CD4-positive, alpha-beta T cell (primary cell): ENCODE data around the gene SERGEF. TPM values are rescaled to one million over a fixed set of nuclear protein-coding genes. Genes with fewer than 3 reads are reported as not detected.

Experiments used
- ATAC-seq: fragments of 200-7000 bp; cut with Tn5 transposase; one replicate; pipeline ENCODE4 v1.10.0; 2022; ENCODE audit warnings: mild to moderate bottlenecking; ENCODE audit not compliant: poor library complexity
- CTCF ChIA-PET: fragments of 350-600 bp; sonication (Branson Sonifier 250); formaldehyde crosslinking; loops from one replicate; lab custom pipeline; 2021; ENCODE audit warnings: antibody characterized with exemption, inconsistent platforms; lab: Charles Lee
- POLR2A ChIA-PET: fragments of 350-600 bp; sonication (Branson Sonifier 250); formaldehyde crosslinking; loops from one replicate; lab custom pipeline; 2021; ENCODE audit warnings: antibody characterized with exemption, inconsistent platforms; lab: Charles Lee
- DNase-seq, 14 experiments: peaks; one replicate each; pipeline ENCODE4 v3.0.0-alpha.2; 2013 to 2020; ENCODE audit warnings: mixed read lengths in 2 of 14
- H3K27ac ChIP-seq, 2 donors: one replicate each; pipeline versions ENCODE4 v1.5.1 to v1.7.0; 2013; ENCODE audit warnings: low read length in 2 of 2, low read depth in 1 of 2, mild to moderate bottlenecking in 1 of 2
- H3K27me3 ChIP-seq, 2 experiments: 1 replicate in 1 of 2; 2 replicates in 1 of 2; pipeline versions ENCODE4 v1.6.1 to v1.7.0; 2013; ENCODE audit warnings: low read length in 2 of 2, control low read depth in 1 of 2, mild to moderate bottlenecking in 1 of 2, moderate library complexity in 1 of 2; ENCODE audit not compliant: insufficient read depth in 2 of 2, control insufficient read depth in 1 of 2
- H3K36me3 ChIP-seq: one replicate; pipeline ENCODE4 v1.6.1; 2013; ENCODE audit warnings: low read length, control low read depth; ENCODE audit not compliant: insufficient read depth
- H3K4me1 ChIP-seq: one replicate; pipeline ENCODE4 v1.6.1; 2013; ENCODE audit warnings: low read length, control low read depth; ENCODE audit not compliant: insufficient read depth
- H3K4me3 ChIP-seq: one replicate; pipeline ENCODE4 v1.5.1; 2013; ENCODE audit warnings: mild to moderate bottlenecking, low read length, moderate library complexity
- H3K9me3 ChIP-seq, 2 experiments: 1 replicate in 1 of 2; 2 replicates in 1 of 2; pipeline versions ENCODE4 v1.6.1 to v1.7.0; 2013; ENCODE audit warnings: low read length in 2 of 2, mild to moderate bottlenecking in 2 of 2, control low read depth in 1 of 2, moderate library complexity in 1 of 2; ENCODE audit not compliant: control insufficient read depth in 1 of 2, insufficient read depth in 1 of 2
- H3K27ac Mint-ChIP-seq: one replicate; pipeline ENCODE4 v1.8.0; 2020; ENCODE audit warnings: mixed read lengths
- H3K27me3 Mint-ChIP-seq: one replicate; pipeline ENCODE4 v1.8.0; 2021; ENCODE audit warnings: mixed read lengths
- H3K36me3 Mint-ChIP-seq: one replicate; pipeline ENCODE4 v1.8.0; 2021; ENCODE audit warnings: low read depth, mixed read lengths
- H3K4me1 Mint-ChIP-seq: one replicate; pipeline ENCODE4 v1.8.0; 2021; ENCODE audit warnings: low read depth, mixed read lengths
- H3K4me3 Mint-ChIP-seq: one replicate; pipeline ENCODE4 v1.8.0; 2020; ENCODE audit warnings: mild to moderate bottlenecking, mixed read lengths
- H3K9me3 Mint-ChIP-seq: one replicate; pipeline ENCODE4 v1.8.0; 2020; ENCODE audit warnings: mixed read lengths
- CTCF ChIP-seq: fragments of 200-600 bp; IDR thresholded peaks from one replicate; pipeline ENCODE4 v1.8.0; 2022; ENCODE audit warnings: antibody characterized with exemption, mild to moderate bottlenecking
- intact Hi-C, 2 experiments: fragments of 100-400 bp; cut with DNase I in 1 of 2; cut with micrococcal nuclease in 1 of 2; formaldehyde crosslinking; loops; one replicate each; pipeline versions ENCODE4 v1.15.1 to v1.9.0; 2023 to 2025; cut with DNase I, micrococcal nuclease
- total RNA-seq, 174 experiments: library from RNA in 2 of 174; stranded (reverse) in 2 of 174; gene quantifications; one replicate each; pipeline ENCODE4 v1.2.3 and lab custom pipeline; 2021 to 2026

SERGEF gene
- total RNA-seq, 2 experiments from 2014 or later = 35.2 to 37.1 TPM

- Mint-ChIP-seq H3K9me3 (no peaks in the 10 kb centered on the region), H3K27me3 (no peaks in the 10 kb centered on the region), H3K27ac (no peak overlapping the region), H3K4me1 (no peaks in the 10 kb centered on the region), H3K4me3 (no peak overlapping the region), H3K36me3 (peaks cover 21% of the 10 kb centered on the region)
- no peak for TF ChIP-seq CTCF
- intact Hi-C loops = no loop called here
- Histone ChIP-seq H3K36me3 (no peaks in the 10 kb centered on the region), H3K9me3 (no peaks in the 10 kb centered on the region), H3K4me1 (no peaks in the 10 kb centered on the region), H3K4me3 (no peak overlapping the region), H3K27me3 (no peaks in the 10 kb centered on the region), H3K27ac (no peak overlapping the region)
- ATAC-seq (no peak), DNase-seq (no peak)
- ChIA-PET CTCF (interaction anchor here (1.1 kb wide), 1 partner anchor 23 kb away, joined by 3 read pairs; no protein-coding TSS in a partner anchor), POLR2A (no interaction called here)
Observed at GRCh38 chr11:17810746-17811145, 202.1 kb downstream of the SERGEF start.

DNA sequence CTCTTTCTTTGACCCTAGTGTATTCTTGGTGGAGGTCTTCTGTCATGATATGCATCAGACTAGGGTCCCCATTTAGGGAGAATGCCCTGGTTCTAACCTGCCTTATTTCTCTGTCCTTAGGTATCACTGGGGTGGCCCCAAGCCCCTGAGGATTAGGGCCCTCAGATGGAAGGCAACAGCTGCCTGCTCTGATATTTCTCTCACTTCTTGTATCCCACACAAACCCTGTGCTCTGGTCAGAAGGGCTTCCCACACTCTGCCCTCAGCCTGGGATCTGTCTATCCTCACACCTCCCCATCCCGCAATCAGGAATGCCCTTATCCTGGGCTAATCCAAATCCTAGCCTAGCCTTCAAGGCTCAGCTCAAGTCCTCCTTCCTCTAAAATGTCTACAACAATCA, 202.8 kb downstream of the SERGEF start:
- ATAC-seq (no peak), DNase-seq (no peak)
- Mint-ChIP-seq H3K4me3 (no peak overlapping the region), H3K9me3 (no peaks in the 10 kb centered on the region), H3K27me3 (no peaks in the 10 kb centered on the region), H3K27ac (no peak overlapping the region), H3K36me3 (peaks cover 21% of the 10 kb centered on the region), H3K4me1 (no peaks in the 10 kb centered on the region)
- H3K27me3 ChIP-seq = no peaks in the 10 kb centered on the region
- intact Hi-C loops = no loop called here
- no peak overlapping the region for H3K27ac ChIP-seq
- no peaks in the 10 kb centered on the region for H3K4me1 ChIP-seq
- no peaks in the 10 kb centered on the region for H3K9me3 ChIP-seq
- no peak overlapping the region for H3K4me3 ChIP-seq
- ChIA-PET POLR2A (no interaction called here), CTCF (no interaction called here)
- H3K36me3 ChIP-seq = no peaks in the 10 kb centered on the region
- TF ChIP-seq CTCF = no peak

- no peak overlapping the region for H3K27ac ChIP-seq
- H3K4me1 ChIP-seq = no peaks in the 10 kb centered on the region
- H3K36me3 ChIP-seq = no peaks in the 10 kb centered on the region
- no peak overlapping the region for H3K27ac Mint-ChIP-seq
- H3K4me3 ChIP-seq = no peak overlapping the region
- no peak overlapping the region for H3K4me3 Mint-ChIP-seq
- ChIA-PET POLR2A (no interaction called here), CTCF (no interaction called here)
- no peaks in the 10 kb centered on the region for H3K27me3 ChIP-seq
- H3K9me3 Mint-ChIP-seq = no peaks in the 10 kb centered on the region
- peaks cover 13% of the 10 kb centered on the region for H3K36me3 Mint-ChIP-seq
- no peaks in the 10 kb centered on the region for H3K27me3 Mint-ChIP-seq
- no peak for TF ChIP-seq CTCF
- DNase-seq = no peak
- H3K4me1 Mint-ChIP-seq = no peaks in the 10 kb centered on the region
- intact Hi-C loops = no loop called here
- no peak for ATAC-seq
- H3K9me3 ChIP-seq = no peaks in the 10 kb centered on the region
Observed at GRCh38 chr11:17807034-17807433, 205.8 kb downstream of the SERGEF start.
